Measurements from ENCODE around the gene TM4SF20. TPM values are rescaled to one million over a fixed set of nuclear protein-coding genes. Genes with fewer than 3 reads are reported as not detected.
"Not testable (repeated sequence)": the region's sequence is repeated elsewhere in the genome, so short reads cannot be mapped to it uniquely, and the experiment has no call there.

The TM4SF20 gene
- total RNA-seq, 1 experiment from 2014 or later = not detected

- not testable (repeated sequence) for H3K4me3 ChIP-seq (ENCODE audit: insufficient read depth, low read depth, low read length); DNase-seq; H3K36me3 ChIP-seq (replicated peaks; ENCODE audit: control insufficient read depth, insufficient read depth, low read length)
These were observed 8.5 kb upstream of the TM4SF20 start, which contains the start of gene SCYGR1 for GRCh38 chr2:227387583-227387982. Gene SCYGR1 (minus strand): TSS chr2:227387949. CDS start chr2:227387949, 0 bp downstream.

GRCh38 chr2:227386630-227387029 is 7.5 kb upstream of the TM4SF20 start:
- Histone ChIP-seq H3K36me3 (replicated peaks; ENCODE audit: control insufficient read depth, insufficient read depth, low read length) (no peaks in the 10 kb centered on the region), H3K27me3 (ENCODE audit: control insufficient read depth, insufficient read depth, low read length) (no peaks in the 10 kb centered on the region), H3K4me3 (ENCODE audit: insufficient read depth, low read depth, low read length) (no peak overlapping the region)
- no peak for DNase-seq

More at GRCh38 chr2:227387583-227387982, 8.5 kb upstream of the TM4SF20 start, which contains the start of gene SCYGR1:
- not testable (repeated sequence) for H3K27me3 ChIP-seq (ENCODE audit: control insufficient read depth, insufficient read depth, low read length)

GRCh38 chr2:227383686-227384085 is 4.6 kb upstream of the TM4SF20 start:
- no peaks in the 10 kb centered on the region for H3K36me3 ChIP-seq (replicated peaks; ENCODE audit: control insufficient read depth, insufficient read depth, low read length)
- no peaks in the 10 kb centered on the region for H3K27me3 ChIP-seq (ENCODE audit: control insufficient read depth, insufficient read depth, low read length)
- no peak overlapping the region for H3K4me3 ChIP-seq (ENCODE audit: insufficient read depth, low read depth, low read length)
- no peak for DNase-seq

- not testable (repeated sequence) for H3K4me3 ChIP-seq (ENCODE audit: insufficient read depth, low read depth, low read length); H3K36me3 ChIP-seq (replicated peaks; ENCODE audit: control insufficient read depth, insufficient read depth, low read length); DNase-seq; H3K27me3 ChIP-seq (ENCODE audit: control insufficient read depth, insufficient read depth, low read length)
These were observed 3.2 kb upstream of the TM4SF20 start for GRCh38 chr2:227382241-227382835.

GRCh38 chr2:227378371-227378782 is 729 bp downstream of the TM4SF20 start:
- no peaks in the 10 kb centered on the region for H3K36me3 ChIP-seq (replicated peaks; ENCODE audit: control insufficient read depth, insufficient read depth, low read length)
- no peak for DNase-seq
- no peaks in the 10 kb centered on the region for H3K27me3 ChIP-seq (ENCODE audit: control insufficient read depth, insufficient read depth, low read length)
- H3K4me3 ChIP-seq (ENCODE audit: insufficient read depth, low read depth, low read length) = no peak overlapping the region

- no peak overlapping the region for H3K4me3 ChIP-seq (ENCODE audit: insufficient read depth, low read depth, low read length)
- no peaks in the 10 kb centered on the region for H3K36me3 ChIP-seq (replicated peaks; ENCODE audit: control insufficient read depth, insufficient read depth, low read length)
- no peaks in the 10 kb centered on the region for H3K27me3 ChIP-seq (ENCODE audit: control insufficient read depth, insufficient read depth, low read length)
- no peak for DNase-seq
These were observed 1.4 kb downstream of the TM4SF20 start for GRCh38 chr2:227377467-227378351.

GRCh38 chr2:227376656-227377396 is 2.3 kb downstream of the TM4SF20 start:
- Histone ChIP-seq H3K4me3 (ENCODE audit: insufficient read depth, low read depth, low read length) (no peak overlapping the region), H3K27me3 (ENCODE audit: control insufficient read depth, insufficient read depth, low read length) (no peaks in the 10 kb centered on the region), H3K36me3 (replicated peaks; ENCODE audit: control insufficient read depth, insufficient read depth, low read length) (no peaks in the 10 kb centered on the region)
- no peak for DNase-seq

GRCh38 chr2:227374158-227374557 is 4.9 kb downstream of the TM4SF20 start:
- Histone ChIP-seq H3K4me3 (ENCODE audit: insufficient read depth, low read depth, low read length) (no peak overlapping the region), H3K27me3 (ENCODE audit: control insufficient read depth, insufficient read depth, low read length) (no peaks in the 10 kb centered on the region), H3K36me3 (replicated peaks; ENCODE audit: control insufficient read depth, insufficient read depth, low read length) (no peaks in the 10 kb centered on the region)
- DNase-seq = no peak

GRCh38 chr2:227373389-227373788 is 5.7 kb downstream of the TM4SF20 start:
- no peaks in the 10 kb centered on the region for H3K36me3 ChIP-seq (replicated peaks; ENCODE audit: control insufficient read depth, insufficient read depth, low read length)
- no peak for DNase-seq
- H3K4me3 ChIP-seq (ENCODE audit: insufficient read depth, low read depth, low read length) = no peak overlapping the region
- no peaks in the 10 kb centered on the region for H3K27me3 ChIP-seq (ENCODE audit: control insufficient read depth, insufficient read depth, low read length)

GRCh38 chr2:227370791-227371312 is 8.3 kb downstream of the TM4SF20 start:
- Histone ChIP-seq H3K4me3 (ENCODE audit: insufficient read depth, low read depth, low read length) (no peak overlapping the region), H3K27me3 (ENCODE audit: control insufficient read depth, insufficient read depth, low read length) (no peaks in the 10 kb centered on the region), H3K36me3 (replicated peaks; ENCODE audit: control insufficient read depth, insufficient read depth, low read length) (no peaks in the 10 kb centered on the region)
- DNase-seq = no peak

- no peak for DNase-seq
- Histone ChIP-seq H3K27me3 (ENCODE audit: control insufficient read depth, insufficient read depth, low read length) (no peaks in the 10 kb centered on the region), H3K4me3 (ENCODE audit: insufficient read depth, low read depth, low read length) (no peak overlapping the region)
These were observed 9.0 kb downstream of the TM4SF20 start for GRCh38 chr2:227370092-227370491.

GRCh38 chr2:227368574-227368973 is 10.5 kb downstream of the TM4SF20 start:
- Histone ChIP-seq H3K27me3 (ENCODE audit: control insufficient read depth, insufficient read depth, low read length) (no peaks in the 10 kb centered on the region), H3K4me3 (ENCODE audit: insufficient read depth, low read depth, low read length) (no peak overlapping the region), H3K36me3 (replicated peaks; ENCODE audit: control insufficient read depth, insufficient read depth, low read length) (no peaks in the 10 kb centered on the region)
- no peak for DNase-seq

More at GRCh38 chr2:227370092-227370491, 9.0 kb downstream of the TM4SF20 start:
- no peaks in the 10 kb centered on the region for H3K36me3 ChIP-seq (replicated peaks; ENCODE audit: control insufficient read depth, insufficient read depth, low read length)

- no peak overlapping the region for H3K4me3 ChIP-seq (ENCODE audit: insufficient read depth, low read depth, low read length)
- DNase-seq = no peak
These were observed 11.7 kb downstream of the TM4SF20 start for GRCh38 chr2:227367427-227367795.

GRCh38 chr2:227366769-227367426 is 12.2 kb downstream of the TM4SF20 start:
- no peaks in the 10 kb centered on the region for H3K36me3 ChIP-seq (replicated peaks; ENCODE audit: control insufficient read depth, insufficient read depth, low read length)
- DNase-seq = no peak
- no peak overlapping the region for H3K4me3 ChIP-seq (ENCODE audit: insufficient read depth, low read depth, low read length)
- H3K27me3 ChIP-seq (ENCODE audit: control insufficient read depth, insufficient read depth, low read length) = no peaks in the 10 kb centered on the region

More at GRCh38 chr2:227367427-227367795, 11.7 kb downstream of the TM4SF20 start:
- Histone ChIP-seq H3K27me3 (ENCODE audit: control insufficient read depth, insufficient read depth, low read length) (no peaks in the 10 kb centered on the region), H3K36me3 (replicated peaks; ENCODE audit: control insufficient read depth, insufficient read depth, low read length) (no peaks in the 10 kb centered on the region)
